ENCODE results near the gene KCNQ1OT1.

The KCNQ1OT1 gene

GRCh38 chr11:2582351-2582945 lies 117.3 kb downstream of the KCNQ1OT1 start:
- no peak for DNase-seq (ENCODE audit: low spot score)

- DNase-seq (ENCODE audit: low spot score) = no peak
Measured at GRCh38 chr11:2581931-2582350, 117.9 kb downstream of the KCNQ1OT1 start.

DNA sequence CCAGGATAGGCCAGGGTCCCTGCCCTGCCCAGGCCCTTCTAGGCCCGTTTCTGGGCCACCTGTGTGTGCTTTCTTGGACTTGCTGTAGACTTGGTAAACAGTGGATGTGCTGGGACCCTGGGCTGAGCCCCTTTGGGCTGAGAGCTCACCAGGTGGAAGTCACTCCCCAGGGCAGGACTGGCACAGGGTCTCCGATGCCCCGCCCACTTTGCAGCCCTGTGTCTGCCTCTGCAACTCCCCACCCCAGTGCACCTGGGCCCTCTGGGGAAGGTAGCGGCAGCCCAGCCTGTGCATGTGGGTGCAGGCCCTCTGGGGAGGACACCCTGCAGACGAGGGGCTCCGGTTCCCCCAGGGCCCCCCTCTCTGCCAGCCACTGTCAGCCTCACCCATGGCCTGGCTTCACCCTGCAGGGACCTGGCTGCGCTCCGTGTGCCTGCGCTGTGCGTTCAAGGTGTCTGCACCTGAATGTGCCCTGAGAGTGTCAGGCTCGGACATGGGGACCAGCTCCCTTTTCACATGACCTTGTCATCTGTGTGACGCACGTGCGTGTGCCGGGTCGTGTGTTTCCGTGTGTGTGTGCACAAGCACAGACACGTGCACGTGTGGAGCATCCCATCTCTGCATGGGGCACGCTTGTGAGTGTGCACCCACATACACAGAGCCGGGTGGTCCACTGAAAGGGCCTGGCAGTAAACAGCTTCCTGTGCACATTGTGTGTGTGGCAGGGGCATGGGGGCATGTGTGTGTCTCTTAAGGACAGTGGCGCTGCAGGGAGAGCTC lies 118.5 kb downstream of the KCNQ1OT1 start:
- no peak for DNase-seq (ENCODE audit: low spot score)

- no peak for DNase-seq (ENCODE audit: low spot score)
Measured at GRCh38 chr11:2580571-2581001, 119.2 kb downstream of the KCNQ1OT1 start.

GRCh38 chr11:2580061-2580421 lies 119.8 kb downstream of the KCNQ1OT1 start:
- no peak for DNase-seq (ENCODE audit: low spot score)

DNA sequence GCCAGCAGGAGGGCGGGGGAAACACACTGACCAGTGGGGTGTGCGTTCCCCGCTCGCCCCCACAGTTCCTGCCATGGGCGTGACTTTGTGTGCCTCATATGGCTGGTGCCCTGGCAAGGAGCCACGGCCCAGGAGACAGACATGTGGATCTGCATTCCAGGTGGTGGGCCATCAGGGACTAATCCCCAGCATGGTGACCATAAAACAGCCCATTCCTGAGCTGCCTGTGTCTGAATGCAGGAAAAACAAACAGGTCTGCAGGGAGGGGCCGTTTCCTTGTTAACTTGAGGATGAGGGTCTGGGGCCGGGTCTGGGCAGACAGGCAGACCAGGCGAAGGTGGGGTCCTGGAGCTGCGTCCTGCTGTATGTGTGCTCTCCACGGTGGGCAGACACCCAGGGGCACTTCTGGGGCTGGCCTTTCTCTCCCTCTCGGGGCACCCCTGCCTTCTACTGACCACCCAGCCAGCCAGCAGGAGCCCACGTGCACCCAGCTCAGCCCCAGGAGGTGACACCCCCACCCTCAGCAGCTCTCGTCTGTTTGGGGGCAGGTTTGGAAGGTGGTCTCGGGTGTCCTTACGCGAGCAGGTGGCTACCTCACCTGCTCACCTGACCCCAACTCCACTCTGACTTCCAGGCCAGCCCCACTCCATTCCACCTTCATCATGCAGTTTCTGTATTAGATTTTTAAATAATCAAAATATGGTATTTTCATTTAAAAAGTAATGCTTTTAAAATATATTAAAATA lies 120.3 kb downstream of the KCNQ1OT1 start:
- DNase-seq (ENCODE audit: low spot score) = no peak

GRCh38 chr11:2578929-2579270 lies 120.9 kb downstream of the KCNQ1OT1 start:
- no peak for DNase-seq (ENCODE audit: low spot score)

DNA sequence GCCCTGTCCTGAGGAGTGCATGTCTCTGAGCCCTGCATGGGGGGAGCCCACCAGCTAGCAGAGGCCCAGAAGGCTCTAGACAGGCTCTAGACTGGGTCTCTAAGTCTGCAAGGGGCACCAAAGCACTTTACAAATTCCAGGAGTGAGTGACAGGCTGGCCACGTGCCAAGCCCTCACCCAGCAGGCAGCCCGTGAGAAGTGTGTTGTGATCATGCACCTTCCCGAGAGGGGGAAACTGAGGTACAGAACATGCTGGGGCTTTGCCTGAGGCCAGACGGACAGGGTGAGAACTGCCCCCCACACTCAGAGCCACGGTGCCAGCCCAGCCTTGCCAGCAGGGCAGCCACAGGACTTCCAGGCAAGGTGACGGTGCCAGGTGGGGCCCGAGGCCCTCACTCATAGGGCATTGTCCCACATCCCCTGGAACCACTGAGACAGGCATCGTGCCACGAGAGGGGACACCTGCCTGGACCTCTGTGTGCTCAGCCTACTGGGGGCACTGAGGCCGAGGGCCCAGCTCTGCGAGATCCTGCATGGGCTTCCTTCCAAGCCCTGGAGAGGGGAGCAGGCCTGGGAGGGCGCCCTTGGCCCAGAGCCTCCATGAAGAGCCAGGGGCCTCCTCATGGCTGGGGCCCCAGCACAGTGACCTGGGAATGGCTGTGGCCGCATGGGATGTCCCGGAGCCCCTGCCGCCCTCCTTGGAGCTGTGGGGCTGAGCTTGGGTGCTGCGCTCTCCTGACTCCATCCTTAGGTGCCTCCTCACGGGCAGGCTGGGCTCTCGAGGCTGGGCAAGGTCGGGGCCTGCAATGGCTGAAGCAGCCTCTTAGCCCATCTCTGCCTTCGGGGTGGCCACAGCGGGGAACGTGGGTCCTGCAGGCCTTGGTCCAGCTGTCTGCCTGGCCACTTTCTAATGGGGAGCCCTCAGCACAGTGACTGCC lies 121.5 kb downstream of the KCNQ1OT1 start:
- DNase-seq (ENCODE audit: low spot score) = no peak

GRCh38 chr11:2577031-2577990 lies 122.5 kb downstream of the KCNQ1OT1 start:
- DNase-seq (ENCODE audit: low spot score) = no peak

DNA sequence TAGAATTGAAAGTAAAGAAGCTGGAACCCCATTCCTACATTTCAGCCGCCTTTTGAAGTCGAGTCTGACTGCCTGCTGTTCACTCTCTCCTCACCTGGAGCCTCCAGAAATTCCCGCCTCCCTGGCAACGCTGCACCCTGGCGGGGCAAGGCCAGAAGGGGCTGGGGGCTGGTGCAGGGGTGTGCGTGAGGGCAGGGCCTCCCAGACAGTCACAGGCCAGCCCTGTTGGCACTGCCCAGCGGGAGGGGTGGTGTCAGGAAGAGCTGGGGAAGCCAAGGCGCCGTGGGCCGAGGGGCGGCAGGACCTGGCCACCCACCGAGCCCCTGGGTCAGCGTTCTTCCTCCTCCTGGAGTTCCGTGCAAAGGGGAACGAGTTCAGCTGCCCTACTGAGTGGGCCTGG lies 123.2 kb downstream of the KCNQ1OT1 start:
- no peak for DNase-seq (ENCODE audit: low spot score)

DNA sequence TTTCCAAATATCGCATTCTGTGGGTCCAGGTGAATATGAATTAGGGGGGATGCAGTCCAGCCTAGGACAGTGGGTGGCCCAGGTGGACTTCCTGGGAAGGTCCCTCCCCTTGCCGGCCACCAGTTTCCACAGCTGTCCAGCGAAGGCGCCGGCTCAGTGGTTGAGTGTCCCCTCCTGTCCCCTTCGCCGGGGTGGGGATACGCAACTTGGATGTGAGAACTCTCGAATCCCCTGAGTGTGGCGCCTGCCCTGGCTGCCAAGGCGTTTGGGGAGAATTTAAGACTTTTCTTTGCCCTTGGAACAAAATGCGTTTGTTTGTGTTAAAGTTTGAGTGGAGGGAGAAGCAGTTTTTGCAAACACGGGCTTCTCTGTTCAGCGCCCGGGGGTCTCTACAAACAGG lies 123.7 kb downstream of the KCNQ1OT1 start:
- DNase-seq (ENCODE audit: low spot score) = no peak

- DNase-seq (ENCODE audit: low spot score) = no peak
Measured at GRCh38 chr11:2575591-2576051, 124.2 kb downstream of the KCNQ1OT1 start.

DNA sequence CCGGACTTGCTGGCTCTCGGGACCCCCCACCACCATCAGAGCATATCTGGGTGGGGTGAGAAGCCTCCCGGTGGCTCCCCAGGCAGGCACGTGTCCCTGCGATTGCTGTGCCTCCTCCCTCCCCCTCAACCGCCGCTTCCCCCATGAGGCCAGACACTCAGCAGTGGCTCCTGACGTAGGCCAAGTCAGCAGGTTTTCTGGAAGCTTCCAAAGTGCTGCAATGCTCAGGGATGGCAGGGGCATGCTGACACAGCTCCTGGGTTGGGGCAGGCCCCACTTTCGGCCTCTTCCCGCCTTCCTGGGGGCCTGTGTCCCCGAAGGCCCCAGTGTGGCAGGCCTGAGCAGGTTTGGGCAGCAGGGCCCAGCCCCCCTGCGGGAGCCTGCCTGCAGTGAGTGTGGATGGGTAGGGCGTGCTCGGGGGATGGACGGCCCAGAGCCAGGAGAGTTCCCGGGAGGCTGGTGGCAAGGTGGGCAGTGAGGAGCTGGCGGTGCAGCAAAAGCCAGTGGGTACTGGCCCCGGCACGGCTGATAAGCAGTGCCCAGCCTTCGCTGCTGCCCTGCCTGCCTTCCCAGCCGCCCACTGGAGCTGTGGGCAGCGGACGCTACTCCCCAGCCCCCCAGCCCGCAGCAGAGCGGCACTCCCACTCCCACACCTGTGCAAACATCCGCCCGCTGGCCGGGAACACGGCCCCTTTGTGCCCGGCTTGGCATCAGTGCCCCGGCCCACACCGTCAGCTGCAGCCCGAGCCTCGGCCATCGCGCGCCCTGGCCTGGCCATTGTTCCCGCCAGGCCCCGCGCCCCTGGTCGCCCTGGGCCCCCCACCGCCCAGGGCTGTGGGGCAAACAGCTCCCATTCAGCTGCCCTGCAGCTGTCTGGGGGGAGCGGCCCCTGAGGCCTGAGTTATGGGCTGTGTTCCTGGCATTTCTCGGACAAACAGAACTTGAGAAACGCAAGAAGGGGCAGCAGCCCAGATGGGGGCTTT lies 125.0 kb downstream of the KCNQ1OT1 start:
- DNase-seq (ENCODE audit: low spot score) = no peak

DNA sequence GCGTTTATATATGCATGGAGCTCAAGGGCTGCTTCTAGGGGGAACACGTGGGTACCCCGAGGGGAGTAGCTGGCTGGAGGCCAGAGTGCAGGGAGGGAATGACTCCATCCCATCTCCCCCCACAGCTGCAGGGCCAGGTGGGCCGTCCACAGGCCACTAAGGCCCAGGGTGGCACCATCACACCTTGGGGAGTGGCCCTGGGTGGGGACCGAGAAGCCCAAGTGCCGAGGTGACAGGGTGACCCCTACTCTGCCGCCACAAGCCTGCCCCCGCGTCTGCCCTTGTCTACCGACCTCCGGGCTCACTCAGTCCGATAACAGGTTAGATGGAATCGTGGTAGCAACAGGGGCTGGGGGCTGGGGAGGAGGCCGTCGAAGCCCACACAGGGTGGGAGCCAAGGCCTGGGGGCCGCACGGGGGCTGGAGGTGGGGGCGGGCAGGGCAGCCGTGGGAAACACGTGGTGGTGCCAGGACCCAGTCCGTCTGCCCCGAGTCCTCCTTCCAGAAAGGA lies 125.7 kb downstream of the KCNQ1OT1 start:
- DNase-seq (ENCODE audit: low spot score) = no peak

DNA sequence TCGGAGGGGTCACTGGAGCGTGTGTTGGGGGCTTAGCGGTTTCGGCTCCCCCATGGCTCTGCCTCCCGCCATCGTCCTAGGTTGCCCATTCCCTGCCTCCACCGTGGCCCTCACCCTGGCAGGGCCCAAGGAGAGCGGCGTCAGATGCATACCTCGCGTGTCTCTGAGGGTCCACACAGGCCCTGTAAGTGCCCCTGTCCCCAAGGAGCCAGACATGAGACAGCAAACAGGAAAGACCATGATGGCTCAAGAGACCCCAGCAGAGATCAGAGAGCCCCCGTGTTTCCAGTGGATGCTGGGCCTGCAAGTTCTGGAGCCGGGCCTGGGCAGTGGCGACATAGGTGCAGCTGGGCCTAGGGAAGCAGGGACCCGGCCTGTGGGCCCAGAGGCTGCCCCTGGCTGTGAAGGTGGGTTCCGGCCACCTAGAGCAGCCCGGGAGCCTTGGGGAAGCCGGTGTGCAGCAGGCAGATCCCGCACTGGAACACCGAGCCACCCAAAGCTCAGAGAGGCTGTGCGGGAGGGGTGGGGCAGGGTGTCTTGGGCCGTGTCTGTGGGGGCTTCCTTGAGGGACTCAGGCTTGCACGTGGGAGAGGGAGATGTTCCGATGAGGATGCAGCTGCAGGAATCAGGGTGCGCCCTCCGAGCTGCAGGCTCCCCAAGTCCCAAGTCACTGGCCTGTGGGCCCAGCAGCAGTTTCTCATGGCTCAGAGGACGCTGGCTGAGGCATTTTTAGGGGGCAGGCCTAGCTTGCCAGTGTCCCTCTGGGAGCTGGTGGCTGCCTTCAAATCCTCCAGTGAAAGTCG lies 126.4 kb downstream of the KCNQ1OT1 start:
- no peak for DNase-seq (ENCODE audit: low spot score)

- DNase-seq (ENCODE audit: low spot score) = no peak
Measured at GRCh38 chr11:2572491-2573239, 127.1 kb downstream of the KCNQ1OT1 start.

DNA sequence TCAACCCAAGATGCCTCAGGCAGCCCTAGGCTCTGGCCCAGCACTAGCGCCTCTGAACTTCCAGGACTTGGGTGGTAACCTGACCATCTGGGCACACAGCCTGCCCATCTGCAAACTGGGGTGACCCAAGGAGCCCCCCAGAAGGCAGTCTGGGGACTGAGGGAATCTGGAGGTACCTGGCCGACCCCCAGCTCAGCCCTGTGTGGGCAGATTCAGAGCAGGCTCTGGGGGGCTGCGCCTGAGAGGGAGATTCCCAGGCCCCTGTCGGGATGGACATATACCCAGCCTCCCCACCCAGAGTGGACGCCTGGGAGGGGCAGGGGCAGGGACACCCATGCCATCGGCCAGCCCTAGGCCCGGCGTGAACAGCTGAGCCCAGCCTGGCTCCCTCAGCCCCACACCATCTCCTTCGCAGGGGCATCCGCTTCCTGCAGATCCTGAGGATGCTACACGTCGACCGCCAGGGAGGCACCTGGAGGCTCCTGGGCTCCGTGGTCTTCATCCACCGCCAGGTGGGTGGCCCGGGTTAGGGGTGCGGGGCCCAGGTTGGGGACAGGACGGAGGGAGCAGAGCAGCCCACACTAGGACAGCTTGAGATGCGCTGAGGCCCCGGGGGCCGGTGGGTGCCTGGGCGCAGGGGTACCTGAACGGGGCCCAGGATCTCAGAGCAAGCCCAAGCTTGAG lies 128.1 kb downstream of the KCNQ1OT1 start:
- DNase-seq (ENCODE audit: low spot score) = no peak

Measured in AG08396 (cell line).